Measurements from ENCODE around the gene NR2E3. TPM values are rescaled to one million over a fixed set of nuclear protein-coding genes. Genes with fewer than 3 reads are reported as not detected.

The NR2E3 gene
- total RNA-seq, 4 donors from 2014 or later, result not detected

DNA sequence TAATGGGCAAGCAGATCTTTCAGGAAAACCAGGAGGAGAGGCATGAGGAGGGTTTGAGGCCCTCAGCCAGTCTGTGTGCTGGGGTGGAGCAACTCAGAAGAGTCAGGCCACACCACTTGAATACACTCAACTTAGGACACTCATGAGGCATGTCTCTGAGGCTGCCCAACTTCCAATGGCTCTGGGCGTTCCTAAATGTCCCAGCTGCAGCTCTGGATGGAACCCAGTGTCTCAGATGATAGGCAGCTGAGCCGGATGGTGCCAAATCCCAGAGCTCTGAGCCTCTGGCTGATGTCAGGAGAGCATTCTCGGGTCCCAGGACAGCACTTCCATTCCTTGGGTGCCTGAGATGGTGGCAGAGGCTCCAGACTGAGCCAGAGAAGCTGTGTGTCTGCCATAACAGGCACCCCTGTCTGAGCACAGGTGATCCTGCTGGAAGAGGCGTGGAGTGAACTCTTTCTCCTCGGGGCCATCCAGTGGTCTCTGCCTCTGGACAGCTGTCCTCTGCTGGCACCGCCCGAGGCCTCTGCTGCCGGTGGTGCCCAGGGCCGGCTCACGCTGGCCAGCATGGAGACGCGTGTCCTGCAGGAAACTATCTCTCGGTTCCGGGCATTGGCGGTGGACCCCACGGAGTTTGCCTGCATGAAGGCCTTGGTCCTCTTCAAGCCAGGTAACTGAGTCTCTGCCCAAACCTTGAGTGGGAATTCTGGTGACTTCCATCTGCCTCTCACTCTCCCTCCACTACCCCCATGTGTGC is 2.8 kb downstream of the NR2E3 start:
- 79 to 87% methylated on average over 15 to 16 of the region's 16 CpGs for WGBS, 2 donors
- TF ChIP-seq, protein P1, sequence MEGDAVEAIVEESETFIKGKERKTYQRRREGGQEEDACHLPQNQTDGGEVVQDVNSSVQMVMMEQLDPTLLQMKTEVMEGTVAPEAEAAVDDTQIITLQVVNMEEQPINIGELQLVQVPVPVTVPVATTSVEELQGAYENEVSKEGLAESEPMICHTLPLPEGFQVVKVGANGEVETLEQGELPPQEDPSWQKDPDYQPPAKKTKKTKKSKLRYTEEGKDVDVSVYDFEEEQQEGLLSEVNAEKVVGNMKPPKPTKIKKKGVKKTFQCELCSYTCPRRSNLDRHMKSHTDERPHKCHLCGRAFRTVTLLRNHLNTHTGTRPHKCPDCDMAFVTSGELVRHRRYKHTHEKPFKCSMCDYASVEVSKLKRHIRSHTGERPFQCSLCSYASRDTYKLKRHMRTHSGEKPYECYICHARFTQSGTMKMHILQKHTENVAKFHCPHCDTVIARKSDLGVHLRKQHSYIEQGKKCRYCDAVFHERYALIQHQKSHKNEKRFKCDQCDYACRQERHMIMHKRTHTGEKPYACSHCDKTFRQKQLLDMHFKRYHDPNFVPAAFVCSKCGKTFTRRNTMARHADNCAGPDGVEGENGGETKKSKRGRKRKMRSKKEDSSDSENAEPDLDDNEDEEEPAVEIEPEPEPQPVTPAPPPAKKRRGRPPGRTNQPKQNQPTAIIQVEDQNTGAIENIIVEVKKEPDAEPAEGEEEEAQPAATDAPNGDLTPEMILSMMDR (IDR thresholded peaks at IDR 0.05), result no peak
- no peak for TF ChIP-seq POLR2A (IDR thresholded peaks at IDR 0.05)
- no peak for DNase-seq (ENCODE audit: low spot score in 2 of 2)
- intact Hi-C loops (cut with DNase I; ENCODE audit: low total_unique reads), result no loop called here
- no peak overlapping the region for H3K4me3 ChIP-seq (ENCODE audit: low read depth, poor library complexity, severe bottlenecking)

DNA sequence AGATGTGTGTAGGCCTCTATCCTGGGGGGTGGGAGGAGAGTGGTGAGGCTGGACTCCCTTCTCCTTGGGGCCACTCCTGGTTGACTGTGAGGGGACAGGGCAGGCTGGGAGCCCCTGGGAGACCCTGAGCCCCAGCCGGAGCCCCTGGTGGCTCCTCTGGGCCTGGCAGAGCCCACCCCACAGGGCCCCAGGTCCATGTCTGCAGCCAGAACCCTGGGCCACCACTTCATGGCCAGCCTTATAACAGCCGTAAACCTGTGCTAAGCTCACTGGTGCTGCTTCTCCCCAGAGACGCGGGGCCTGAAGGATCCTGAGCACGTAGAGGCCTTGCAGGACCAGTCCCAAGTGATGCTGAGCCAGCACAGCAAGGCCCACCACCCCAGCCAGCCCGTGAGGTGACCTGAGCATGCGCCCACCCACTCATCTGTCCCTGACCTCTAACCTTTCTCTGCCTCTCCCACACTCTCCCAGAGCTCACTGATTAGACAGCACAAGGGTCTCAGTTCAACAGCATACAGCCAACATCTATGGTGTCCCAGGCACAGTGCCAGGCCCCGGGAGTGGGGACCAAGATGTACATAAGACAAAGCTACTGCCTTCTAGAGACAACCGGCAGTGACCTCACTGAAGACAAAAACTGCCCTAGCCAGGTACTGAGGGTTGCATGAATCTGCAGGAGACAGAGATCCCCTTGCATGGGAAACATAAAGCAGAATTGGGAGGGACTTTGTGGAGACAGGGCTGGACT is 3.5 kb downstream of the NR2E3 start:
- no peak overlapping the region for H3K4me3 ChIP-seq (ENCODE audit: low read depth, poor library complexity, severe bottlenecking)
- no peak for DNase-seq (ENCODE audit: low spot score in 2 of 2)
- intact Hi-C loops (cut with DNase I; ENCODE audit: low total_unique reads), result no loop called here
- no peak for TF ChIP-seq POLR2A (IDR thresholded peaks at IDR 0.05)
- TF ChIP-seq, protein P1 (IDR thresholded peaks at IDR 0.05), result no peak
- WGBS, 2 donors, result 81 to 87% methylated on average over 8 to 9 of the region's 9 CpGs

DNA sequence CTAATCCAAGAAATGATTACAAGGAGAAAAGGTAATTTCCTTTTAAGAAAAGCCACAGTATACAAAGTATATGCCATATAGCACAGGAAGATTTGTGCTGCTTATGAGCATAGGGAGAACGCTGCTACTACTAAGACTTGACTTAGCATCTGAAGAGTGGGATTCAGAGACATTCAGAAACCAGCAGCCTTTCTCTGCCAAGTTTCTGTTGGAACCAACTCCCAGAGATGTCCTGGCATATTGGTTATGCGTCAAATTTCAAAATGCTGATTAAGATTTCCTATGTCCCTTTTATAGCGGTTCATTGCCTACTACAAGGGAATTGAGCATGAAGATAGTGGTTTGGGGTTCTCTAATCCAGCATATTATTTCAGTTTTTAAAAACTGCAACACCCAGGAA is 4.9 kb downstream of the NR2E3 start:
- H3K4me3 ChIP-seq (ENCODE audit: low read depth, poor library complexity, severe bottlenecking), result no peak overlapping the region
- no peak for DNase-seq (ENCODE audit: low spot score in 2 of 2)
- intact Hi-C loops (cut with DNase I; ENCODE audit: low total_unique reads), result no loop called here
- WGBS, 2 donors, result 80 to 86% methylated on average over 3 of the region's 3 CpGs
- TF ChIP-seq, protein P1 (IDR thresholded peaks at IDR 0.05), result no peak
- no peak for TF ChIP-seq POLR2A (IDR thresholded peaks at IDR 0.05)

DNA sequence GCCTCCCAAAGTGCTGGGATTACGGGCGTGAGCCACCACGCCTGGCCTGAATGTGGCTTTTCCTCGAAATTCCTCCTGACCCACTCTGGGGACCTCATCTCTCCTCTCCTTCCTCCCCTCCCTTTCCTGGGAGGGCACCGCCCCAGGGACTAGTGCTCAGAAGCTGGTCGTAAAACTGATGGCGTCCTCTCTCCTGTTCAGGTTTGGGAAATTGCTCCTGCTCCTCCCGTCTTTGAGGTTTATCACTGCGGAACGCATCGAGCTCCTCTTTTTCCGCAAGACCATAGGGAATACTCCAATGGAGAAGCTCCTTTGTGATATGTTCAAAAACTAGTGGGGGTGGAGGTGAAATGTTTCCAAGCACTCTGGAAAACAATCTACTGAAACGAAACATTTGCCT is 7.0 kb downstream of the NR2E3 start:
- intact Hi-C loops (cut with DNase I; ENCODE audit: low total_unique reads), result no loop called here
- no peak for TF ChIP-seq POLR2A (IDR thresholded peaks at IDR 0.05)
- TF ChIP-seq, protein P1 (IDR thresholded peaks at IDR 0.05), result no peak
- no peak for DNase-seq (ENCODE audit: low spot score in 2 of 2)
- H3K4me3 ChIP-seq (ENCODE audit: low read depth, poor library complexity, severe bottlenecking), result no peak overlapping the region
- WGBS, 2 donors, result 94 to 95% methylated on average over 13 of the region's 13 CpGs

DNA sequence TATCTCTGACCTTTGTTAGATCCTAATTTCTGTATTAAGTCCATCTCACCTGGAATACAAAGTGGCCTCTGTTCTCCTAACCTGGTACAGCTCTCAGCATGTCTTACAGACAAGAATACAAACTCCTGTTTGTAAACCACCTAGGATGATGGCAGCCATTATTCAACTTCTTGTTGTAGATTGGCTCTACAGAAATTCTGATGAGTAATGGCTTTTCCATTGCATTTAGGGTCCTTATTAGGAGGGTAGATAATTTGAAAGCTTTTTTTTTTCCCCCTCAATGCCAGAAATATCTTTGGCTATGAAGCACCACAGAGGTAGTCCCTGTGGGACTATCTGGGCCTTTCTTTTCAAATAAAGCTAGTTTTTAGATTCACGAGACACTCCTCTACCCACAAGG is 9.8 kb downstream of the NR2E3 start:
- WGBS, 2 donors, result 91 to 98% methylated on average over 1 of the region's 1 CpG
- DNase-seq (ENCODE audit: low spot score in 2 of 2), result no peak
- TF ChIP-seq POLR2A (IDR thresholded peaks at IDR 0.05), result no peak
- TF ChIP-seq, protein P1 (IDR thresholded peaks at IDR 0.05), result no peak
- no peak overlapping the region for H3K4me3 ChIP-seq (ENCODE audit: low read depth, poor library complexity, severe bottlenecking)
- intact Hi-C loops (cut with DNase I; ENCODE audit: low total_unique reads), result no loop called here

Measured in lower leg skin (tissue), 4 donors.